ENCODE measurements around the gene DCDC2.
"Not testable (repeated sequence)": the region's sequence is repeated elsewhere in the genome, so short reads cannot be mapped to it uniquely, and the experiment has no call there.

GRCh38 chr6:24400045-24401039 is 42.5 kb upstream of the DCDC2 start:
- TF ChIP-seq CTCF, POLR2A, EP300 (IDR thresholded peaks at IDR 0.05): not testable (repeated sequence)

Data from tibial nerve (tissue), 4 donors.